HepG2 (cell line): ENCODE measurements around the gene OXLD1. TPM values are rescaled to one million over a fixed set of nuclear protein-coding genes. Genes with fewer than 3 reads are reported as not detected.
A peak's percentile ranks its signal among the peaks of the same experiment; 100 is the strongest.

Source experiments
- DNMT3B ChIP-seq: conservative IDR thresholded peaks from 2 replicates; pipeline ENCODE4 v1.6.1; 2016; ENCODE audit warnings: missing biosample characterization, control low read depth
- HDAC6 ChIP-seq: fragments of 200-600 bp; sonication (generic); IDR thresholded peaks from 2 replicates; pipeline ENCODE4 v1.7.0; 2017; ENCODE audit warnings: mild to moderate bottlenecking, antibody characterized with exemption, low read length, low read depth
- HNF4G ChIP-seq, 2 experiments: sonication (generic) in 1 of 2; formaldehyde crosslinking in 1 of 2; IDR thresholded peaks; 2 replicates each; pipeline versions ENCODE4 v1.4.0 to v1.6.1; 2011 to 2020; ENCODE audit warnings: borderline replicate concordance in 2 of 2, low read depth in 2 of 2, mild to moderate bottlenecking in 2 of 2, low read length in 1 of 2, missing genetic modification reagents in 1 of 2, moderate library complexity in 1 of 2
- MIER2 ChIP-seq: IDR thresholded peaks from 2 replicates; pipeline ENCODE4 v1.6.1; 2016; ENCODE audit warnings: missing biosample characterization, missing genetic modification reagents
- THAP11 ChIP-seq: IDR thresholded peaks from 2 replicates; pipeline ENCODE4 v1.6.1; 2016; ENCODE audit warnings: missing biosample characterization, missing genetic modification reagents
- ZFP41 ChIP-seq: sonication (generic); formaldehyde crosslinking; IDR thresholded peaks from 2 replicates; pipeline ENCODE4 v1.4.0; 2020; ENCODE audit warnings: mild to moderate bottlenecking, missing genetic modification reagents, borderline replicate concordance
- polyA plus RNA-seq, 8 experiments: library from polyadenylated mRNA; depleted of rRNA in 3 of 8; stranded (reverse) in 7 of 8; unstranded in 1 of 8; fragments of >200 nt; fragmentation: Illumina TruSeq in 4 of 8; extraction: Trizol in 4 of 8; gene quantifications; 2 replicates each; pipeline versions ENCODE4 v1.2.1 to v1.2.3, GENCODE V29; 2011 to 2016; ENCODE audit warnings: low read depth in 4 of 8, missing spikeins in 1 of 8, mixed read lengths in 1 of 8; ENCODE audit not compliant: insufficient read depth in 1 of 8
- total RNA-seq, 5 experiments: library from RNA; depleted of rRNA; stranded (reverse); fragments of >200 nt; fragmentation: Illumina TruSeq; extraction: Trizol; gene quantifications; 2 replicates each; pipeline ENCODE4 v1.2.3, GENCODE V29; 2016; ENCODE audit warnings: low read depth in 1 of 5
- TF ChIP-seq, protein P1 (sequence below): sonication (generic); formaldehyde crosslinking; IDR thresholded peaks from 2 replicates; pipeline ENCODE4 v1.5.0; 2020; ENCODE audit warnings: missing genetic modification reagents, mild to moderate bottlenecking, borderline replicate concordance
- TF ChIP-seq, protein P2 (sequence below): sonication (generic); formaldehyde crosslinking; IDR thresholded peaks from 2 replicates; pipeline ENCODE4 v1.5.0; 2020; ENCODE audit warnings: mild to moderate bottlenecking, missing genetic modification reagents
- TF ChIP-seq, protein P3 (sequence below): sonication (generic); formaldehyde crosslinking; IDR thresholded peaks from 2 replicates; pipeline ENCODE4 v1.4.0; 2020; ENCODE audit warnings: missing genetic modification reagents, borderline replicate concordance
- TF ChIP-seq, protein P4 (sequence below): sonication (generic); formaldehyde crosslinking; IDR thresholded peaks from 2 replicates; pipeline ENCODE4 v1.8.0; 2022; ENCODE audit warnings: mild to moderate bottlenecking, missing genetic modification reagents
- TF ChIP-seq, protein P5 (sequence below): sonication (generic); formaldehyde crosslinking; IDR thresholded peaks from 2 replicates; pipeline ENCODE4 v1.5.0; 2020; ENCODE audit warnings: mild to moderate bottlenecking, missing genetic modification reagents, borderline replicate concordance

Gene OXLD1
- total and polyA plus RNA-seq, 2 of the 13 experiments (the other 11 are each of a cell fraction or from before 2014, with no cell fraction given), result 27.1 to 37.5 TPM

DNA sequence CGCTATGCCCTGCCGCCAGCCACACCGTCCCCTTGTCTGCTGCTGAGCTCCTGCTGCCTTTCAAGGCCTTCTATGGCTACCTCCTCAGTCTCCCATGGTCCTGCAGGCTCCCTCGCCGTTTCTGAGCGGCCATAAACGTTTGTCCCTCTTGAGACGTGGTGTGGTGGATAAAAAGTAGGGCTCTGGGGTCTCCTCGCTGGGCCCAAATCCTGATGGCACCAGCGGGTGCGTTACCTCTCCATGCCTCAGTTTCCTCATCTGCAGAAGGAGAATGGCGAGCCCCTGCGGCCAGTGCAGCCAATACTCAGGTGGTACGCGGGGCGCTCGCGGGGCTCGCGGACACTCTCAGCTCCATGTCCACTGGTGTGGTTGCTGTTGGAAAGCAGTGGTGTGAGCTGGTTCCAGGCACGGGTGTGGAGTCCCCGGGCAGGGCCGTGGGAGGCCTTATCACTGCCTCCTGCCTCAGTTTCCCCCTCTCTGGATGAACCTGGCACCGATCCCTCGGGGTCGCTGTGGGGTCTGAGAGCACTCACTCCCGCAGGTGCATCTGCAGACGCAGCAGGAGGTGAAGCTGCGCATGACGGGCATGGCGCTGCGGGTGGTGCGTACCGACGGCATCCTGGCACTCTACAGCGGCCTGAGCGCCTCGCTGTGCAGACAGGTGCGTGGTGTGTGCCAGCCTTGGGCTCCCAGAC, 48.2 kb upstream of the OXLD1 start (continued):
- TF ChIP-seq, protein P1, sequence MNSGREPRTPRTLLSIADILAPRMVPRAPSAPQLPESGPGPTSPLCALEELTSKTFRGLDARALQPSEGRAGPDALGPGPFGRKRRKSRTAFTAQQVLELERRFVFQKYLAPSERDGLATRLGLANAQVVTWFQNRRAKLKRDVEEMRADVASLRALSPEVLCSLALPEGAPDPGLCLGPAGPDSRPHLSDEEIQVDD, result 0 out of 2 replicates have a peak, but pooled peaks have one; percentile 37
- TF ChIP-seq, protein P2, sequence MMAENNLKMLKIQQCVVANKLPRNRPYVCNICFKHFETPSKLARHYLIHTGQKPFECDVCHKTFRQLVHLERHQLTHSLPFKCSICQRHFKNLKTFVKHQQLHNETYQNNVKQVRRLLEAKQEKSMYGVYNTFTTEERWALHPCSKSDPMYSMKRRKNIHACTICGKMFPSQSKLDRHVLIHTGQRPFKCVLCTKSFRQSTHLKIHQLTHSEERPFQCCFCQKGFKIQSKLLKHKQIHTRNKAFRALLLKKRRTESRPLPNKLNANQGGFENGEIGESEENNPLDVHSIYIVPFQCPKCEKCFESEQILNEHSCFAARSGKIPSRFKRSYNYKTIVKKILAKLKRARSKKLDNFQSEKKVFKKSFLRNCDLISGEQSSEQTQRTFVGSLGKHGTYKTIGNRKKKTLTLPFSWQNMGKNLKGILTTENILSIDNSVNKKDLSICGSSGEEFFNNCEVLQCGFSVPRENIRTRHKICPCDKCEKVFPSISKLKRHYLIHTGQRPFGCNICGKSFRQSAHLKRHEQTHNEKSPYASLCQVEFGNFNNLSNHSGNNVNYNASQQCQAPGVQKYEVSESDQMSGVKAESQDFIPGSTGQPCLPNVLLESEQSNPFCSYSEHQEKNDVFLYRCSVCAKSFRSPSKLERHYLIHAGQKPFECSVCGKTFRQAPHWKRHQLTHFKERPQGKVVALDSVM (CRISPR knock-in tag), result peak; percentile 36; the same call in 1 of the 2 replicates
- TF ChIP-seq DNMT3B (CRISPR knock-in tag) (no peak), HNF4G (IDR thresholded peaks at IDR 0.05; ENCODE audit: borderline replicate concordance, low read depth, low read length) (no peak), HNF4G (CRISPR knock-in tag; IDR thresholded peaks at IDR 0.05; ENCODE audit: borderline replicate concordance, low read depth) (peak; percentile 18; the same call in 1 of the 2 replicates), ZFP41 (0 out of 2 replicates have a peak, but pooled peaks have one; percentile 35), HDAC6 (no peak), THAP11 (CRISPR knock-in tag) (no peak), MIER2 (CRISPR knock-in tag) (no peak)
- TF ChIP-seq, protein P3, sequence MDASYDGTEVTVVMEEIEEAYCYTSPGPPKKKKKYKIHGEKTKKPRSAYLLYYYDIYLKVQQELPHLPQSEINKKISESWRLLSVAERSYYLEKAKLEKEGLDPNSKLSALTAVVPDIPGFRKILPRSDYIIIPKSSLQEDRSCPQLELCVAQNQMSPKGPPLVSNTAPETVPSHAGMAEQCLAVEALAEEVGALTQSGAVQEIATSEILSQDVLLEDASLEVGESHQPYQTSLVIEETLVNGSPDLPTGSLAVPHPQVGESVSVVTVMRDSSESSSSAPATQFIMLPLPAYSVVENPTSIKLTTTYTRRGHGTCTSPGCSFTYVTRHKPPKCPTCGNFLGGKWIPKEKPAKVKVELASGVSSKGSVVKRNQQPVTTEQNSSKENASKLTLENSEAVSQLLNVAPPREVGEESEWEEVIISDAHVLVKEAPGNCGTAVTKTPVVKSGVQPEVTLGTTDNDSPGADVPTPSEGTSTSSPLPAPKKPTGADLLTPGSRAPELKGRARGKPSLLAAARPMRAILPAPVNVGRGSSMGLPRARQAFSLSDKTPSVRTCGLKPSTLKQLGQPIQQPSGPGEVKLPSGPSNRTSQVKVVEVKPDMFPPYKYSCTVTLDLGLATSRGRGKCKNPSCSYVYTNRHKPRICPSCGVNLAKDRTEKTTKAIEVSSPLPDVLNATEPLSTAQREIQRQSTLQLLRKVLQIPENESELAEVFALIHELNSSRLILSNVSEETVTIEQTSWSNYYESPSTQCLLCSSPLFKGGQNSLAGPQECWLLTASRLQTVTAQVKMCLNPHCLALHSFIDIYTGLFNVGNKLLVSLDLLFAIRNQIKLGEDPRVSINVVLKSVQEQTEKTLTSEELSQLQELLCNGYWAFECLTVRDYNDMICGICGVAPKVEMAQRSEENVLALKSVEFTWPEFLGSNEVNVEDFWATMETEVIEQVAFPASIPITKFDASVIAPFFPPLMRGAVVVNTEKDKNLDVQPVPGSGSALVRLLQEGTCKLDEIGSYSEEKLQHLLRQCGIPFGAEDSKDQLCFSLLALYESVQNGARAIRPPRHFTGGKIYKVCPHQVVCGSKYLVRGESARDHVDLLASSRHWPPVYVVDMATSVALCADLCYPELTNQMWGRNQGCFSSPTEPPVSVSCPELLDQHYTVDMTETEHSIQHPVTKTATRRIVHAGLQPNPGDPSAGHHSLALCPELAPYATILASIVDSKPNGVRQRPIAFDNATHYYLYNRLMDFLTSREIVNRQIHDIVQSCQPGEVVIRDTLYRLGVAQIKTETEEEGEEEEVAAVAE (CRISPR knock-in tag), result no peak
- TF ChIP-seq, protein P4, sequence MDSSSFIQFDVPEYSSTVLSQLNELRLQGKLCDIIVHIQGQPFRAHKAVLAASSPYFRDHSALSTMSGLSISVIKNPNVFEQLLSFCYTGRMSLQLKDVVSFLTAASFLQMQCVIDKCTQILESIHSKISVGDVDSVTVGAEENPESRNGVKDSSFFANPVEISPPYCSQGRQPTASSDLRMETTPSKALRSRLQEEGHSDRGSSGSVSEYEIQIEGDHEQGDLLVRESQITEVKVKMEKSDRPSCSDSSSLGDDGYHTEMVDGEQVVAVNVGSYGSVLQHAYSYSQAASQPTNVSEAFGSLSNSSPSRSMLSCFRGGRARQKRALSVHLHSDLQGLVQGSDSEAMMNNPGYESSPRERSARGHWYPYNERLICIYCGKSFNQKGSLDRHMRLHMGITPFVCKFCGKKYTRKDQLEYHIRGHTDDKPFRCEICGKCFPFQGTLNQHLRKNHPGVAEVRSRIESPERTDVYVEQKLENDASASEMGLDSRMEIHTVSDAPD (CRISPR knock-in tag), result no peak
- TF ChIP-seq, protein P5, sequence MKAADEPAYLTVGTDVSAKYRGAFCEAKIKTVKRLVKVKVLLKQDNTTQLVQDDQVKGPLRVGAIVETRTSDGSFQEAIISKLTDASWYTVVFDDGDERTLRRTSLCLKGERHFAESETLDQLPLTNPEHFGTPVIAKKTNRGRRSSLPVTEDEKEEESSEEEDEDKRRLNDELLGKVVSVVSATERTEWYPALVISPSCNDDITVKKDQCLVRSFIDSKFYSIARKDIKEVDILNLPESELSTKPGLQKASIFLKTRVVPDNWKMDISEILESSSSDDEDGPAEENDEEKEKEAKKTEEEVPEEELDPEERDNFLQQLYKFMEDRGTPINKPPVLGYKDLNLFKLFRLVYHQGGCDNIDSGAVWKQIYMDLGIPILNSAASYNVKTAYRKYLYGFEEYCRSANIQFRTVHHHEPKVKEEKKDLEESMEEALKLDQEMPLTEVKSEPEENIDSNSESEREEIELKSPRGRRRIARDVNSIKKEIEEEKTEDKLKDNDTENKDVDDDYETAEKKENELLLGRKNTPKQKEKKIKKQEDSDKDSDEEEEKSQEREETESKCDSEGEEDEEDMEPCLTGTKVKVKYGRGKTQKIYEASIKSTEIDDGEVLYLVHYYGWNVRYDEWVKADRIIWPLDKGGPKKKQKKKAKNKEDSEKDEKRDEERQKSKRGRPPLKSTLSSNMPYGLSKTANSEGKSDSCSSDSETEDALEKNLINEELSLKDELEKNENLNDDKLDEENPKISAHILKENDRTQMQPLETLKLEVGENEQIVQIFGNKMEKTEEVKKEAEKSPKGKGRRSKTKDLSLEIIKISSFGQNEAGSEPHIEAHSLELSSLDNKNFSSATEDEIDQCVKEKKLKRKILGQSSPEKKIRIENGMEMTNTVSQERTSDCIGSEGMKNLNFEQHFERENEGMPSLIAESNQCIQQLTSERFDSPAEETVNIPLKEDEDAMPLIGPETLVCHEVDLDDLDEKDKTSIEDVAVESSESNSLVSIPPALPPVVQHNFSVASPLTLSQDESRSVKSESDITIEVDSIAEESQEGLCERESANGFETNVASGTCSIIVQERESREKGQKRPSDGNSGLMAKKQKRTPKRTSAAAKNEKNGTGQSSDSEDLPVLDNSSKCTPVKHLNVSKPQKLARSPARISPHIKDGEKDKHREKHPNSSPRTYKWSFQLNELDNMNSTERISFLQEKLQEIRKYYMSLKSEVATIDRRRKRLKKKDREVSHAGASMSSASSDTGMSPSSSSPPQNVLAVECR (CRISPR knock-in tag), result no peak
